ENCODE measurements around the gene LRTM2.

The LRTM2 gene

DNA sequence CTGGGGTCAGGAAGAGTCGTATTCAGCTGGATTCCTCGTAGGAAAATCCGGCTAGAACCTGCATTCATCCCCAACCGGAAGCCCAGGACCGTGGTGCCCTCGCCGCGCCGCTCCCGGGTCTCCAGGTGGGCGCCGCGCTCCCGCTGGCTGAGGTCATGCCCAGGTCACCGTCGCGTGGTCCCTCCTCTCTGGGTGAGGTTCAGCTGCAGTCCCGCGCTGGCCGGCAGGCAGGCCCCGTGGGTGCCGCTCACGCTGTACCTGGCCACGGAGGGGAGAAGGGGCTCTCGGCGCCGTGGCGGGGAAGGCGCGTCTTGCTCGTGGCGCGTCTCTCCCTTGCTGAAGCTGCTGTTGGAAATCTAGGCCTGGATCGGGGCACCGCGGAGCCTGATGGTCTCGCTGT lies 44.5 kb downstream of the LRTM2 start:
- DNase-seq (ENCODE audit: low spot score): no peak

DNA sequence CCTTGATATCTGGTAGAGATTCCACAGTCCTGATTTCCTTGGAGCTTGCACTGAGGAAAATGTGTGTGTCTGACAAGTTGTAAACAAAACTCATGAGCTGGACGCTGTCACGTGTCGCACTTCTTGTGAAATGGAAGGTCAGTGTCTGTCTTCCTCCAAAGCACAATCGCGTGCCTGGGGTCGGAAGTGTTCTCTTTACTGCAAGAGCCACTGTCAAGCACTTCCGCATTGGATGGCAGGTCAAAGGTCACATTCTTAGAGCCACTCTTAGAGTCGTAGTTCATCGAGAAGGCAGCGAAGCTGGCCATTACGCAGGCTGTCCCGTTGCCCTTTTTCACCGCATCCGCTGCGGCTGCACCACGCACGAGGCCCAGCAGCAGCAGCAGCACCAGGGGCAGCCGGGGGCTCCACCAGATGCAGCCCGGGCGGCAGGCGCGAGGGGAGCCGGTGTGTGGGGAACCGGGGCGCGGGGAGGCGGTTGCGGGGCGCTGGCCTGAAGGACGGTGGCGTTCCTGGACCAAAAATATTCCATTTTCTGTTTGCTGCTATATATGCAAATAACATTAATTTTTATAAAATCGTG lies 45.0 kb downstream of the LRTM2 start:
- no peak for DNase-seq (ENCODE audit: low spot score)

DNA sequence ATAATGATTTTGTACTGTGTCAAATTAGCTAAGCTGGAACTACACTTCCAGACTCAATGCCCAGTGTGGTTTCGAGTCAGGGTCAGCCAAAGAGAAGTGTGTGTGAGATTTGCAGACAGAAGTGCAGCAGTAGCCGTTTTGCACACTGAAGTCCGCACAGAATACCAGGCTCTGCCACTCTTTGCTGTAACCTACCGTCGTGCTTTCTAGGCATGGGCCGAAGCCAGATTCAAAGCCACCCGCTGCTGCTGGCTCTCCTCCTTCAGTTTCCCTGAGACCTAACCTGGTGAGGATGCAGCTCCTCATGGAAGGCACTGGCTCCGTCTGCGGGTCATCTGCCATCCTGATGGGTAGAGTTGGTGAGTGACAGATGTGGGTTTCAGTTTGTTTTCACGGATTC lies 48.8 kb downstream of the LRTM2 start:
- DNase-seq (ENCODE audit: low spot score): no peak

DNA sequence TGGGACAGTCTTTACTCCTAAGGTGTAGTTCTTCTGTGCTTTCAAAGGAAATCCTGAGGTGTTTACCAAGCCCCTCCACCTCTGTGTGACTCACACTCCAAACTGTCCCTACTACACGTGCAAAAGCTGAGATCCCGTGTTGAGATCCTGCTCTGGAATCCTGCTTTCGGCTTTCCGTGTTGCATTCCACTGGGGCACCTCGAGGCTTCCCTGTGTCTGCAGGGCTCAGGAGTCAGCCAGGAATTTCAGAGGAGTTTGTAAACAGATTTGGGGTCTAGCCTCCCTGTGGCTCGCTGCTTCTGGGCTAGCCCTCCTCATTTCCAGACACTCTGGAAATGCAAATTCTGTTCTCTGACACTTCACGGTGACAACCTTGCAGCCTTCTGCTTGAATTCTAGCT lies 49.7 kb downstream of the LRTM2 start:
- DNase-seq (ENCODE audit: low spot score): no peak

DNA sequence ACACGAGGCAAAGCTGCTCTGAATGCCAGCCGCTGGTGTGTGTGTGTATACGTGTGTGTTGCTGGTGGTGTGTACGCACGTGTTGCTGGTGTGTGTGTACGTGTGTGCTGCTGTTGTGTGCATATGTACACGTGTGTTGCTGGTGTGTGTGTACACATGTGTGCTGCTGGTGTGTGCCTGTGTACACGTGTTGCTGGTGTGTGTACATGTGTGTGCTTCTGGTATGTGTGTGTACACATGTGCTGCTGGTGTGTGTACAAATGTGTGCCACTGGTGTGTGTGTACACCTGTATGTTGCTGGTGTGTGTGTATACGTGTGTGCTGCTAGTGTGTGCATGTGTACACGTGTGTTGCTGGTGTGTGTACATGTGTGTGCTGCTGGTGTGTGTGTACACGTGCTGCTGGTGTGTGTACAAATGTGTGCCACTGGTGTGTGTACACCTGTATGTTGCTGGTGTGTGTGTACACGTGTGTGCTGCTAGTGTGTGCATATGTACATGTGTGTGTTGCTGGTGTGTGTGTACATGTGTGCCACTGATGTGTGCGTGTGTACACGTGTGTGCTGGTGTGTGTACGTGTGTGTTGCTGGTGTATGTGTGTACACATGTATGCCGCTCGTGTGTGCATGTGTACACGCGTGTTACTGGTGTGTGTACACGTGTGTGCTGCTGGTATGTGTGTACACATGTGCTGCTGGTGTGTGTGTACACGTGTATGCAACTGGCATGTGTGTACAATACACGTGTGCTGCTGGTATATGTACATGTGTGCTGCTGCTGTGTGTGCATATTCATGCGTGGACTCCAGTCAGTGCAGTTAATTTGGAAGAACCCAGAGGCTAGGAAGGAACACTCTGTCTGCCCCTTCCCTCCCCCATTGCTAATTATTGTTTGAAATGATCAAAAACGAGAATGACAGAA lies 50.9 kb downstream of the LRTM2 start:
- DNase-seq (ENCODE audit: low spot score): no peak

DNA sequence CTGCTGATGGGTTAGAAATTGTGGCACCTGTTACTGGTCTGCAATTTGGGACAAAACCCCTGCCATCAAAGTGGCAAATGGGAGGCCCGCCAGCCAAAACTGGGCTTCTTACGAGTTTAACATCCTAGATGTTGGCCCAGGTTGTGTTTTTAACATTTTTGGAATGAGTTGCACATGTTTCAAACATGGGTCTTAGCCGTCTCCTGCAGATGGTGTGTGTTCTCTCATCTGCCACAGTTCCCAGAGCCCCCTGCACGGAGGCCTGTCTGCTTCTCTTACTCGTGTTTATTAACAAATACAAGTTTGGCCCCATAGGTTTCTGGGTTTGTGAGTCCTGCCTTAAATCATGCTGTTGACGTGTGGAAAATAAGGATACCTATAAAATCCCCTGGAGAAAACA lies 51.6 kb downstream of the LRTM2 start:
- no peak for DNase-seq (ENCODE audit: low spot score)

DNA sequence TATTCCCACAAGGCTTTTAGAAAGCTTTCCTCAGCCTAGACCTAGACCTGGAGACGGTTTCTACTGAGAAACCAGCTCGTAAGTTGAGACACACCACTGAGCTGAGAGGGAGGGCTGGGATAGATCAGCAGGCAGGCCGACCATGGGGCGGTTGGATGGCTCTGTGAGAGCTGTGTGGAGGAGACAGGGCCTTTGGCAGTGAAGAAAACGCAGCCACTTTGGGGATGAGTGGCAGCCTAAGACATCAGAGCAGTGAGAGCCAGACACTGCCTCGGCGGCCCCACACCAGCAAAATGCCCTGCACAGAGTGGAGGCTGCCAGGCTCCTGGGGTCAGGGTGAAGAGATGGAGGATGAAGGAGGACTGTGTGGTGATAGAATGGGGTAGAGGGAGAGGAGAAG lies 52.1 kb downstream of the LRTM2 start:
- DNase-seq (ENCODE audit: low spot score): no peak

DNA sequence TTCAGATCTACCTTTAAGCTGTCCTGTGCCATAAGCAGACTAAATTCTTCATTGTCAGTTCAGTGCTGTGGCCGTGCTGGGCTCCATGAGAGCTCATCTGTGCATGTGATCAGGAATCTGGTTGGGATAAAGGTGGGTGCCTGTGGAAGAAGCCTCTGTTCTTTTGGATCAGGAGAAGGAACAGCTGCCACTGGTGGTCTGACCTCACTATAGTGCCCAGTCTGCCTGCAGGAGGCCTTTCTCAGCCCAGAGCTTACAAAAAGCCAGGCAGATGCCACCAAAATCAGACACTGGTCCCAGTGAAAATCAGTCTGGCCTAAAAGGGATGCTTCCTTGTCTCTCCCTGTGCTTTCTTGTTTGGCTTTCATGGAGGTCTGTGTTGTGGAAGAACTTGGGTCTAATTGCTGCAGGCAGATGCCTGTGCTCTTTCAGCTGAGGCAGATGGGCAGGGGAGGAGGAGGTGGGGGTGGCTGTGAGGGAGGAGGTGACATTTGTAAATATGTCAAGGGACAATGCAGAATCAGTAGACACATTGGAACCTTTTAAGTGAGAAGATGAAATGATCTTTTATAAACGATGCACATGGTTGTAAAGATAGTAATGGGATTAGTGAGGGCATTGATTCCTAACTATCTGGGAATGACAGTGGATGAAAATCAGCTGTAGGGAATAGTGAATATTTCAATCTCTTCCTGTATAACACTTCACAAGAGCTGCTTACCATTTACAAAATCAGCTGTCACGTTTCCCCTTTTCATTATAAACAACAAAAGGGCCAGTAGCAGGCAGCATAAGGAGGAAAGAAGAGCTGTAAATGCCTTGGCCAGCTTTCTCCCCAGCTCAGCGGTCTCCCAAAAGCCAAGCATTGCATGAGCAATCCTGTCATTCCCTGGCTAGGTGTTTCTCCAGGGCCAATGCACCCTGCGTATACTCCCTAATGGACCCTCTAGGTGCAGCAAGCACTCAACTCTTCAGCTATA lies 53.5 kb downstream of the LRTM2 start:
- DNase-seq (ENCODE audit: low spot score): no peak

DNA sequence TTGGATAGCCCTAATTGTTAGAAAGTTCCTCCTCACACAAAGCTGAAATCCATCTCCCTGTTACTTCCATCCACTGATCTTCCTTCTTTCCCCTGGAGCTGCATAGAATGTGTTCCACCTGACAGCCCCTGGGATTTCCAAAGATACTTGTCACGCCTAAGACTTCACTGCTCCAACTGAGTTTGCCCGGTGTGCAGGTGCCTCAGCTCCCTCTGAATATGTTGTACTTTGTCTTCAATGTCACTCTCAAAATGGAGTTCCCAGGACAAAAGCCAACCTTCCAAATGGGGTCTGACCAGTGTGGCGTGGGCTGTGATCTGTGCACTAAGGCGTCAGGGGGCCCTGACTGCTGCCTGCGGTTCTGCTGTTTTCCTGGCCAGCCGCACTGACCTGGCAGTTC lies 55.2 kb downstream of the LRTM2 start:
- no peak for DNase-seq (ENCODE audit: low spot score)

DNA sequence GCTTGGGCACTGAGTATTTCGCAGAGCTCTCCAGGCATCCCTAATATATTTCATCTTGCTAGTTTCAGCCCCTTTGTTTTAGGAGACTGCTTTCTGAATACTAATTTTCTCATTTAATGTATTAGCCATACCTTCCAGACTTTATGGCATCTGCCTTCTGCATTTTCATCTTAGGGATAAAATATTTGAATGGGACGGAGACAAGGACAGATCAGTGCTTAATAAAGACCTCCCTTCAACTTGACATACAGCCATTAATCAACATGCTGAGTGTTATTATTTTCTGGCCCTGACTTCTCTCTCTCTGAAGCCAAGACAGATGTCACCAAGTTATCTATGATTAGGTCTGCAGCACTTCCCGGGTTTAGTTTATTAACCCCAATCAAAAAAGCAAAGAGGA lies 55.7 kb downstream of the LRTM2 start:
- no peak for DNase-seq (ENCODE audit: low spot score)

DNA sequence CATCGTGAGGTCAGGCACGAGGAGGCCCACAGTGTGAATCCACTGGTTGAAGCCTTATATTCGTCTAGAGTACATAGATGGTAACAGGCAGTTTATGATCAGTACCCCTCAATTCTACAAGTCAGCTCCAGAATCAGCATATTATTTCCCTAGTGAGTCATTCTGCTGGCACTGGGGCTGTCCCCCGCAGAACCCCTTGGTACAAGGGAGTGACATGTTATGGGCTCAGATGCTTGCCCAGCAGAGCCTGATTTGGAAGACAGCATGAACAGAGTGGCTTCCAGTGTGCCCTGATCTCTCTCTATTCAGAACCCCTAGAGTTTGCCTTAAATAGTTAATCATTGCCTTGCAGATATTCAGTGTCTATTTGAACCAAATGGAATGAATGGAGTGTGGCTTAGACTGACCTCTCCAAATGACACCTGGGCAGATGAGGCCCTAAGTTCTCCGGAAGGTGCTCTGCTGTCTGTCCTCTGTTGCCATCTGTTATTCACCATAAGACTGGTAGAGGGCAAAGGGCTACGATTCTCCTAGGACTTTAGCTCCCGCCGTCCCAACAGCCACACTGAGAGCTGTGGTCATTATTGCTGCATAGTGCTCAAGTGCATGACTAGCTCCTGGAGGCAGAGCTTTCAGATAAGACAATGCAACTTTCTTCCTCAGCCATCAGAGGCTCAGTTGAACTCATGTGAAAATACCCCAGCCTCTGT lies 57.0 kb downstream of the LRTM2 start:
- no peak for DNase-seq (ENCODE audit: low spot score)

DNA sequence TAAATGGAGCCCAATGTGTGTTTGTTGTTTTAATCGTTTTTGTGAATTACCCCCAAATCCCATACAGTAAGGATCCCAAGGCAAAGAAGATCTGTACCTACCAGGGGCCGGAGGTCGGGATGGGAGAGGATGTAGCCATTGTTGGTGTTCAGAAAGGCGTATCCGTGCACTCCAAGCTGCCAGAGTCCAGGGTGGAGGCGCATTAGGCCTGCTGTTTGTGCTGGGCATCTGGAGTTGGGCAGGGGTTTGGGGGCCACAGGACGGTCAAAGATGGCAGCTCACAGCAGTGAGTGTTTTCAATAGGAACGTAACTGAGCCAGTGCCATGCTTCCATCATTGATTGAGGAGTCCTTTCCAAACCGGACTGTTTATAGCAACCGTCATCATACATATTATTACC lies 57.8 kb downstream of the LRTM2 start:
- DNase-seq (ENCODE audit: low spot score): no peak

DNA sequence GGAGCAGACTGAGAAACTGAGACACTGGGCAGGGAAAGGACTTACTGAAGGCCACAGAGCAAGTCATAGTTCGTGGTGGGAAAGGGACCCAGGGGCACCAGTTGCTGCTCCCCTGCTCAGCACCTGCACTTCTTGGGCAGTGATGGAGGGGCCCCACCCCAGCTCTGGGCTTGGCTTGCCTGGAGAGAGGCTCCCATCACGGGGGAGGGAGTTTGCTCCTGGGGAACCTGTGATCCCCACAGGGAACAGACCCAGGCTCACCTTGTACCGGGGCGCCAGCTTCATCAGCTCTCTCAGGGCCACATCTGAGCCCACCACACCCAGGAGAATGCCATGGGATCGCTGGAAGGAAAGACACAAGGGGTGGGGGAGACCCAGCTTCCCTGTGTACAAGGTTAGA lies 58.3 kb downstream of the LRTM2 start:
- DNase-seq (ENCODE audit: low spot score): no peak

DNA sequence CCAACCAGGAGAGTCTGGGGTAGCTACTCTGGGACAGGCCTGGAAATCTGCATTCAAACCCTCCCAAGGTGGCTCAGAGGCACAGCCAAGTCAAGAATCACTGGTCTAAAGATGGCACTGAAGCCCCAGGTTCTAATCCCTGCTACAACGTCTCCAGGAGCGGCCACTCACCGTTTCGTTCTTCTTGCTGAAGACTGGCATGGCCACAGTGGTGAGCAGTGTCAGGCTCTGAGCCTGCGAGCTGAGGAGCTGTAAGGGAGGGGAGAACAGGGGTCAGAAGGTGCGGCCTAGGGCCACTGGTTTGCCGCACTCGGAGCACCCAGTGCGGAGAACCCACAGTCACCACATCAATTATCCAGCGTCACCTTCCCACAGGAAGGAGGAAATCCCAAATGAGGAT lies 59.3 kb downstream of the LRTM2 start:
- DNase-seq (ENCODE audit: low spot score): no peak

DNA sequence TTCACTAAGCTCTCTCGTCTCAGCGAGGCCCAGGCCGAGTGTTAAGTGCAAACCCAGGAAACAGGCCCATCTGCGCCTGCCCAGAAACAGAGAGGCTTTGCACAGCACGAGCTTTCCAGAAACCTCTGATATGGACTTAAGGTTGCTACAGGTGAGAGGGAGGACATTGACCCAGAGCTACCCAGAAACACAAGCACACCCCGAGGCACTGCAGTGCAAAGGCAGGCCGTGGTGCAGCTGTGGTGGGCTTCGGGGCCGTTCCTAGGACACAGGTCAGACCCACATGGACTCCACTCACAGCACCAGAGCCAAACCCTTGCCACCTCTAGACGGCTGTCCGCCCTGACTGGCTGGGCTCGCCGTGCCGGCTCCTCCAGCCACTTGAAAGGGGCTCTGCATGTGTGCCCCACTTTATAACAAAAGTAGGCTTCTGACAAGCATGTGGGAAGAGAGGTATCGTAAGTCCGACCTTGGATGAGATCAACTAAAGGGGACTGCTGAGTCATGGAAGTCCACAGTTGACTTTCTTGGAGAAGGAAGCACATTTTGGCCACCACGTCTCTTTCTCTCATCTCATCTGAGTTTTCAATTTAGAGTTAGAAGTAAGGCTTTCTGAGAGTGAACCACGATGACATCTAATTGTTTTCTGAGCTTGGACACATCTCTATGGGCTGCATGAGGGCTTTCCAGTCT lies 59.9 kb downstream of the LRTM2 start:
- no peak for DNase-seq (ENCODE audit: low spot score)

DNA sequence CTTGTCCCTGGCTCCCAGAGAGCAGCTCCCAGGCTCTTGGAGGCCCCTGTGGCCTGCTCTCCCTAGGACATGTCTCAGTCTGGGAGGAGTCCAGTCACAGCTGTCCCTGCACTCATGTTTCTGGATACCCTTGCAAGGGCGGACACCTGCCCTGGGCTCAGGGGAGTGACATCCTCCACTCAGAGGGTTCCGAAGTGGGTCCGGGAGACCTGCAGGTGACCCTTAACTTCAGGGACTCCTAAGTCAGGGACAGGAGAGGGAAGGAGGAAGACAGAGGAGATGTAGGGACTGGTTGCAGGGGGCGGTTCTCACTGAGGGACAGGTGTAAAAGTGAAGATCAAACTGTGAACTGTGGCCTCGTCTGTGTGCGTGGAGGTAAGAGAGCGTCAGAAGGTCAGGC lies 60.5 kb downstream of the LRTM2 start:
- DNase-seq (ENCODE audit: low spot score): no peak

DNA sequence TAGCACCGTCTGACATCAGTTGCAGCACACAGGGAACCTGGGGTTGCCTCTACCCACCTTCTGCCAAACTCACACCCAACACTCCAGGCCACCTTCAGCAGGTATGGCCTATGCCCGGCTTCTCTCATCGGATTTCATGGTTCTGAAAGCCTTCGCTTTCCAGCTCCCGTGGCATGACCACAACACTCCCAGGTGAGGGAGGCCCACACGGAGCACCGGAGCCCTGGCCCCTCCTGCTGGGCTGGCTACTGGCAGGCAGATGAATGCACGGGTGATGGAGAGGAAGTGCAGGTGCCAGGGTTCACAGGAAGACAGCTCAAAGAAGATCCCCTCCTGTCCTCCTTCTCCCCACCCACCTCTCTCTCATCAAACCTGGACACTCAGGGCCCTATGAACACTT lies 60.9 kb downstream of the LRTM2 start:
- no peak for DNase-seq (ENCODE audit: low spot score)

DNA sequence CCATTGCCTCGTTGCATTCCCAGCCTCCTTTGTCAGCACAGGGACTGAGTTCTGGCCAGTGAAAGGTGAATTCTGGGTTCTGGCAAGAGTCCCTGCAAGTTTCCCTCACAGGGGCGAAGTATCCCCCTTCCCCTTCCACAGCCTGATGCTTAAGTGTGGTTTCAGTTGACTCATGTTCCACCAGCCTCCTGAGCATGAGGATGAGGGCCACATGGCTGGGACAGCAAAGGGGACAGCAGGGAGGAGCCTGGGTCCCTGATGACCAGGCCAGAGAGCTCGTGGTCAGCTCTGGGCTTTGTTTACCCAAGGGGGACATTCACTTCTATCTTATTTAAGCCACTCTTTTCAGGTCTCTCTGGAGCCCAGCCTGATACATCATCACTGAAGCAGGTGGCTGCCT lies 61.6 kb downstream of the LRTM2 start:
- DNase-seq (ENCODE audit: low spot score): no peak

DNA sequence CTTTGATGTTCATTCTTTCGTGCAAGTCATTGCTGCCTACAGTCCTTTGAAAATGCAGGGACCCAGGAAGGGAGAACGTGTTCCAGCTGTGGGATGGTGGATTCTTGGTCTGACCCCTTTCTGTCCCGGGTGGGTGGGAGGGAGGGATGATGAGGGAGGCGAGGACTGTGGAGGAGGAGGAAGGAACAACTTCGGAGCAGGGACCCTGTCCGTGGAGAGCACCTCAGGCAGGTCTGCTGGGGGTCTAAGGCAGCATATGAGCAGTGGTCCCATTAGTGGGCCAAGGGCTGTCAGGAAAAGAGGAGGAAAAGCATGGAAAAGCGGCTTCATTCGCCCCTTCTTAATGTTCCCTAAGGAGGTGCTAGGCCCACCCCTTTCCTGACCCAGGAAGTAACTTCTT lies 62.0 kb downstream of the LRTM2 start:
- no peak for DNase-seq (ENCODE audit: low spot score)

DNA sequence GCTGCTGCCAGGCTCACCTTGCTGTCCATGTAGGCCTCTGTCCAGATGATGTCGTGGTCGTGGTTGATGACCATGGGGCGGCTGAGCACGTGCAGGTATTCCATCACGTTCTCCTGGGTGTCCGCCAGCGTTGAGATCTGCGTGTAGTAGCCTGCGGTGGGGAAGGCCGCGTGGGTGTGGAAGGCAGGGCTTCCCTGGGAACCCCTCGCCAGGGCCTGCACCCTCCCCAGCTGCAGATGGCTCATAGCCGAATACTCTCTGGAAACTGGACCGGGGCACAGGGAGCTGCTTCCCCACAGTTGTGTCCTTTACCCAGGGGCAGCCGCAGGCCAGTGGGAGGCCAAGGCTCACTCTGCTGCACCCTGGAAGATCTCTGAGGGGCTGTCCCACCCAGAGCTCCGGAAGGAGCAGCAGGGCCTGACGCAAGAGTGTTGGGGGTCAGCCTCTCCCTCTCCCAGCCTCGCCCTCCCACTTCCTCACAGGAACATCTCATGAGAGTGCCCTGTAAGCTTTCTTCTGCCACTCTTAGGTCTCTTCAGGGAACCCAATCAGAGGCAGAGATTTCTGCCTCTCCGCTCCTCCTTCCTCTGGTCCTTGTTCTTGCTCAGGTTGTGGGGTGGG lies 62.6 kb downstream of the LRTM2 start:
- DNase-seq (ENCODE audit: low spot score): no peak

DNA sequence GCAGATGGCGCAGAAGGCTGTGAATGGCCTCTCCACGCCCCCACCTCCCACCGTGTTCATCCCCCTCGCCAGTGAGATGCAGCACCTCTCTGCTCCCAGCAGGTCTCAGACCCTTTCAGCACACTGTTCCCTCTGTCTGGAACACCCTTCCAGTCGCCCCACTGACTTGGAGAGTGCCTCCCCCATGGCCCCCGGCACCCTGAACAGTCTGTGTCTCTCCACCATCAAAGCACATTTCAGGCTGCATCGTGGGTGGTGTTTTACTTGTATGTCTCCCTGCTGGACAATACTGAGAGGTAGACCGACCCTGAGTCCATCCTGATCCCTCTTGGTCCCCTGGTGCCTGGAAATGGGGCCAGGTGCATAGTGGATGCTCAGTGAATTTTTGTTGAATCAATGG lies 63.1 kb downstream of the LRTM2 start:
- no peak for DNase-seq (ENCODE audit: low spot score)
